GM23338 (cell line): ENCODE measurements around the gene BICDL1. TPM values are rescaled to one million over a fixed set of nuclear protein-coding genes. Genes with fewer than 3 reads are reported as not detected.

ENCODE experiments used
- ATAC-seq: fragments of 200-7000 bp; cut with Tn5 transposase; 3 replicates; pipeline ENCODE4 v1.9.1; 2020
- DNase-seq: peaks from one replicate; pipeline ENCODE4 v3.0.0-alpha.2; 2015; ENCODE audit warnings: low spot score
- H2AFZ ChIP-seq: fragments of 200-600 bp; sonication (generic); 2 replicates; pipeline ENCODE4 v1.8.0; 2016; ENCODE audit warnings: antibody characterized with exemption, mild to moderate bottlenecking, moderate library complexity
- H3F3A ChIP-seq: fragments of 200-600 bp; sonication (generic); replicated peaks from 2 replicates; pipeline ENCODE4 v1.8.0; 2017; ENCODE audit warnings: antibody characterized with exemption, mixed run types, low read depth
- H3K27ac ChIP-seq: fragments of 200-600 bp; sonication (generic); 2 replicates; pipeline ENCODE4 v1.6.1; 2016; ENCODE audit warnings: low read depth
- H3K27me3 ChIP-seq: fragments of 200-600 bp; sonication (generic); 2 replicates; pipeline ENCODE4 v1.8.0; 2016; ENCODE audit warnings: mild to moderate bottlenecking, mixed run types, moderate library complexity; ENCODE audit not compliant: insufficient read depth
- H3K36me3 ChIP-seq: fragments of 200-600 bp; sonication (generic); 2 replicates; pipeline ENCODE4 v1.8.0; 2016; ENCODE audit warnings: mild to moderate bottlenecking; ENCODE audit not compliant: insufficient read depth
- H3K4me1 ChIP-seq: fragments of 200-600 bp; sonication (generic); 2 replicates; pipeline ENCODE4 v1.8.0; 2016; ENCODE audit warnings: mild to moderate bottlenecking, moderate library complexity; ENCODE audit not compliant: insufficient read depth
- H3K4me2 ChIP-seq: fragments of 200-600 bp; sonication (generic); 2 replicates; pipeline ENCODE4 v1.7.1; 2017; ENCODE audit warnings: mixed run types
- H3K4me3 ChIP-seq: fragments of 200-600 bp; sonication (generic); 2 replicates; pipeline ENCODE4 v1.6.1; 2016; ENCODE audit warnings: mixed run types
- H3K79me2 ChIP-seq: fragments of 200-600 bp; sonication (generic); replicated peaks from 2 replicates; pipeline ENCODE4 v1.8.0; 2017; ENCODE audit warnings: mild to moderate bottlenecking; ENCODE audit not compliant: insufficient read depth
- H3K9me2 ChIP-seq: fragments of 200-600 bp; sonication (generic); 2 replicates; pipeline ENCODE4 v1.8.0; 2017; ENCODE audit not compliant: insufficient read depth
- H4K20me1 ChIP-seq: fragments of 200-600 bp; sonication (generic); replicated peaks from 2 replicates; pipeline ENCODE4 v1.8.0; 2017; ENCODE audit warnings: mild to moderate bottlenecking; ENCODE audit not compliant: insufficient read depth
- H3K27ac Mint-ChIP-seq: 2 replicates; pipeline ENCODE4 v1.8.0; 2020; ENCODE audit warnings: inconsistent platforms, mild to moderate bottlenecking, moderate library complexity, mixed read lengths
- H3K27me3 Mint-ChIP-seq: 3 replicates; pipeline ENCODE4 v1.8.0; 2022; ENCODE audit warnings: low read depth, mild to moderate bottlenecking, moderate library complexity, mixed read lengths, inconsistent platforms; ENCODE audit not compliant: insufficient read depth, poor library complexity
- H3K36me3 Mint-ChIP-seq: 3 replicates; pipeline ENCODE4 v1.8.0; 2021; ENCODE audit warnings: low read depth, mild to moderate bottlenecking, inconsistent platforms, moderate library complexity, mixed read lengths
- H3K4me1 Mint-ChIP-seq: 3 replicates; pipeline ENCODE4 v1.8.0; 2020; ENCODE audit warnings: mild to moderate bottlenecking, inconsistent platforms, mixed read lengths
- H3K4me3 Mint-ChIP-seq: 3 replicates; pipeline ENCODE4 v1.8.0; 2021; ENCODE audit warnings: moderate library complexity, mild to moderate bottlenecking, inconsistent platforms, mixed read lengths
- H3K9me3 Mint-ChIP-seq: 3 replicates; pipeline ENCODE4 v1.8.0; 2020; ENCODE audit warnings: moderate library complexity, mild to moderate bottlenecking, inconsistent platforms, mixed read lengths
- CREB1 ChIP-seq: fragments of 250-450 bp; sonication (Bioruptor Pico); IDR thresholded peaks from 2 replicates; pipeline ENCODE4 v1.5.0; 2020; ENCODE audit warnings: low read depth, mild to moderate bottlenecking, moderate library complexity
- EZH2 ChIP-seq: fragments of 200-600 bp; sonication (generic); IDR thresholded peaks from one replicate; pipeline ENCODE4 v1.8.0; 2017; ENCODE audit warnings: antibody characterized with exemption, mild to moderate bottlenecking, low read depth; ENCODE audit not compliant: unreplicated experiment
- EZH2phosphoT487 ChIP-seq: fragments of 200-600 bp; sonication (generic); IDR thresholded peaks from one replicate; pipeline ENCODE4 v1.8.1; 2018; ENCODE audit warnings: antibody characterized with exemption; ENCODE audit not compliant: unreplicated experiment
- JUNB ChIP-seq: IDR thresholded peaks from one replicate; pipeline ENCODE4 v1.6.1; 2016; ENCODE audit warnings: antibody characterized with exemption; ENCODE audit not compliant: unreplicated experiment
- NANOG ChIP-seq: IDR thresholded peaks from 2 replicates; pipeline ENCODE4 v1.6.1; 2016; ENCODE audit warnings: antibody characterized with exemption, borderline replicate concordance
- POLR2AphosphoS5 ChIP-seq: IDR thresholded peaks from 2 replicates; pipeline ENCODE4 v1.6.1; 2016; ENCODE audit warnings: antibody characterized with exemption, low read depth
- REST ChIP-seq: IDR thresholded peaks from one replicate; pipeline ENCODE4 v1.6.1; 2018; ENCODE audit warnings: antibody characterized with exemption; ENCODE audit not compliant: unreplicated experiment
- STAT1 ChIP-seq: IDR thresholded peaks from one replicate; pipeline ENCODE4 v1.6.1; 2016; ENCODE audit warnings: antibody characterized with exemption; ENCODE audit not compliant: unreplicated experiment
- ZNF114 ChIP-seq: fragments of 250-450 bp; sonication (Bioruptor Pico); IDR thresholded peaks from 2 replicates; pipeline ENCODE4 v1.5.0; 2020; ENCODE audit warnings: mild to moderate bottlenecking, moderate library complexity
- ZNF331 ChIP-seq: fragments of 250-450 bp; sonication (Bioruptor Pico); IDR thresholded peaks from 2 replicates; pipeline ENCODE4 v1.5.0; 2020; ENCODE audit warnings: low read depth, mild to moderate bottlenecking, moderate library complexity
- polyA plus RNA-seq: library from polyadenylated mRNA; unstranded; fragments of >200 nt; fragmentation: Nextera tagmentation; extraction: Ambion mirVana; gene quantifications from 2 replicates; pipeline ENCODE4 v1.2.1, GENCODE V29; 2016
- total RNA-seq: library from RNA; depleted of rRNA; stranded (reverse); fragments of >200 nt; shearing (Covaris generic); gene quantifications from 2 replicates; pipeline ENCODE4 v1.2.3, GENCODE V29; 2014
- TF ChIP-seq, protein P1 (sequence below): fragments of 250-450 bp; sonication (Bioruptor Pico); IDR thresholded peaks from 2 replicates; pipeline ENCODE4 v1.5.0; 2020; ENCODE audit warnings: mild to moderate bottlenecking, moderate library complexity
- TF ChIP-seq, protein P2 (sequence below): IDR thresholded peaks from 2 replicates; pipeline ENCODE4 v1.6.1; 2016; ENCODE audit warnings: antibody characterized with exemption
- TF ChIP-seq, protein P3 (sequence below), 2 experiments: fragments of 200-600 bp in 1 of 2; sonication (generic) in 1 of 2; conservative IDR thresholded peaks; 2 replicates each; pipeline versions ENCODE4 v1.5.1 to v1.6.1; 2016 to 2017; ENCODE audit warnings: antibody characterized with exemption in 2 of 2, low read depth in 2 of 2, mild to moderate bottlenecking in 2 of 2, moderate library complexity in 1 of 2

Gene BICDL1
- total and polyA plus RNA-seq, 2 experiments from 2014 or later, result 14.0 to 25.7 TPM

GRCh38 chr12:120137833-120138232, 148.8 kb downstream of the BICDL1 start:
- no peak overlapping the region for H2AFZ ChIP-seq
- no peaks in the 10 kb centered on the region for H3K27me3 ChIP-seq
- Mint-ChIP-seq H3K27me3 (peaks cover 8% of the 10 kb centered on the region), H3K9me3 (no peaks in the 10 kb centered on the region), H3K27ac (no peak overlapping the region), H3K36me3 (peaks cover 99% of the 10 kb centered on the region), H3K4me1 (no peaks in the 10 kb centered on the region), H3K4me3 (no peak overlapping the region)
- H3K4me2 ChIP-seq, result no peak overlapping the region
- no peaks in the 10 kb centered on the region for H3K4me1 ChIP-seq
- no peak overlapping the region for H3K27ac ChIP-seq
- TF ChIP-seq CREB1 (no peak), JUNB (no peak), NANOG (no peak), ZNF331 (no peak), POLR2AphosphoS5 (no peak), REST (no peak), STAT1 (no peak), EZH2phosphoT487 (no peak), EZH2 (no peak), ZNF114 (CRISPR knock-in tag) (no peak)
- TF ChIP-seq, protein P1, sequence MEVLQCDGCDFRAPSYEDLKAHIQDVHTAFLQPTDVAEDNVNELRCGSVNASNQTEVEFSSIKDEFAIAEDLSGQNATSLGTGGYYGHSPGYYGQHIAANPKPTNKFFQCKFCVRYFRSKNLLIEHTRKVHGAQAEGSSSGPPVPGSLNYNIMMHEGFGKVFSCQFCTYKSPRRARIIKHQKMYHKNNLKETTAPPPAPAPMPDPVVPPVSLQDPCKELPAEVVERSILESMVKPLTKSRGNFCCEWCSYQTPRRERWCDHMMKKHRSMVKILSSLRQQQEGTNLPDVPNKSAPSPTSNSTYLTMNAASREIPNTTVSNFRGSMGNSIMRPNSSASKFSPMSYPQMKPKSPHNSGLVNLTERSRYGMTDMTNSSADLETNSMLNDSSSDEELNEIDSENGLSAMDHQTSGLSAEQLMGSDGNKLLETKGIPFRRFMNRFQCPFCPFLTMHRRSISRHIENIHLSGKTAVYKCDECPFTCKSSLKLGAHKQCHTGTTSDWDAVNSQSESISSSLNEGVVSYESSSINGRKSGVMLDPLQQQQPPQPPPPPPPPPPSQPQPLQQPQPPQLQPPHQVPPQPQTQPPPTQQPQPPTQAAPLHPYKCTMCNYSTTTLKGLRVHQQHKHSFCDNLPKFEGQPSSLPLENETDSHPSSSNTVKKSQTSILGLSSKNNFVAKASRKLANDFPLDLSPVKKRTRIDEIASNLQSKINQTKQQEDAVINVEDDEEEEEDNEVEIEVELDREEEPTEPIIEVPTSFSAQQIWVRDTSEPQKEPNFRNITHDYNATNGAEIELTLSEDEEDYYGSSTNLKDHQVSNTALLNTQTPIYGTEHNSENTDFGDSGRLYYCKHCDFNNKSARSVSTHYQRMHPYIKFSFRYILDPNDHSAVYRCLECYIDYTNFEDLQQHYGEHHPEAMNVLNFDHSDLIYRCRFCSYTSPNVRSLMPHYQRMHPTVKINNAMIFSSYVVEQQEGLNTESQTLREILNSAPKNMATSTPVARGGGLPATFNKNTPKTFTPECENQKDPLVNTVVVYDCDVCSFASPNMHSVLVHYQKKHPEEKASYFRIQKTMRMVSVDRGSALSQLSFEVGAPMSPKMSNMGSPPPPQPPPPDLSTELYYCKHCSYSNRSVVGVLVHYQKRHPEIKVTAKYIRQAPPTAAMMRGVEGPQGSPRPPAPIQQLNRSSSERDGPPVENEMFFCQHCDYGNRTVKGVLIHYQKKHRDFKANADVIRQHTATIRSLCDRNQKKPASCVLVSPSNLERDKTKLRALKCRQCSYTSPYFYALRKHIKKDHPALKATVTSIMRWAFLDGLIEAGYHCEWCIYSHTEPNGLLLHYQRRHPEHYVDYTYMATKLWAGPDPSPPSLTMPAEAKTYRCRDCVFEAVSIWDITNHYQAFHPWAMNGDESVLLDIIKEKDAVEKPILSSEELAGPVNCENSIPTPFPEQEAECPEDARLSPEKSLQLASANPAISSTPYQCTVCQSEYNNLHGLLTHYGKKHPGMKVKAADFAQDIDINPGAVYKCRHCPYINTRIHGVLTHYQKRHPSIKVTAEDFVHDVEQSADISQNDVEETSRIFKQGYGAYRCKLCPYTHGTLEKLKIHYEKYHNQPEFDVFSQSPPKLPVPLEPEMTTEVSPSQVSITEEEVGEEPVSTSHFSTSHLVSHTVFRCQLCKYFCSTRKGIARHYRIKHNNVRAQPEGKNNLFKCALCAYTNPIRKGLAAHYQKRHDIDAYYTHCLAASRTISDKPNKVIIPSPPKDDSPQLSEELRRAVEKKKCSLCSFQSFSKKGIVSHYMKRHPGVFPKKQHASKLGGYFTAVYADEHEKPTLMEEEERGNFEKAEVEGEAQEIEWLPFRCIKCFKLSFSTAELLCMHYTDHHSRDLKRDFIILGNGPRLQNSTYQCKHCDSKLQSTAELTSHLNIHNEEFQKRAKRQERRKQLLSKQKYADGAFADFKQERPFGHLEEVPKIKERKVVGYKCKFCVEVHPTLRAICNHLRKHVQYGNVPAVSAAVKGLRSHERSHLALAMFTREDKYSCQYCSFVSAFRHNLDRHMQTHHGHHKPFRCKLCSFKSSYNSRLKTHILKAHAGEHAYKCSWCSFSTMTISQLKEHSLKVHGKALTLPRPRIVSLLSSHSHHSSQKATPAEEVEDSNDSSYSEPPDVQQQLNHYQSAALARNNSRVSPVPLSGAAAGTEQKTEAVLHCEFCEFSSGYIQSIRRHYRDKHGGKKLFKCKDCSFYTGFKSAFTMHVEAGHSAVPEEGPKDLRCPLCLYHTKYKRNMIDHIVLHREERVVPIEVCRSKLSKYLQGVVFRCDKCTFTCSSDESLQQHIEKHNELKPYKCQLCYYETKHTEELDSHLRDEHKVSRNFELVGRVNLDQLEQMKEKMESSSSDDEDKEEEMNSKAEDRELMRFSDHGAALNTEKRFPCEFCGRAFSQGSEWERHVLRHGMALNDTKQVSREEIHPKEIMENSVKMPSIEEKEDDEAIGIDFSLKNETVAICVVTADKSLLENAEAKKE (CRISPR knock-in tag), result no peak
- TF ChIP-seq, protein P2, sequence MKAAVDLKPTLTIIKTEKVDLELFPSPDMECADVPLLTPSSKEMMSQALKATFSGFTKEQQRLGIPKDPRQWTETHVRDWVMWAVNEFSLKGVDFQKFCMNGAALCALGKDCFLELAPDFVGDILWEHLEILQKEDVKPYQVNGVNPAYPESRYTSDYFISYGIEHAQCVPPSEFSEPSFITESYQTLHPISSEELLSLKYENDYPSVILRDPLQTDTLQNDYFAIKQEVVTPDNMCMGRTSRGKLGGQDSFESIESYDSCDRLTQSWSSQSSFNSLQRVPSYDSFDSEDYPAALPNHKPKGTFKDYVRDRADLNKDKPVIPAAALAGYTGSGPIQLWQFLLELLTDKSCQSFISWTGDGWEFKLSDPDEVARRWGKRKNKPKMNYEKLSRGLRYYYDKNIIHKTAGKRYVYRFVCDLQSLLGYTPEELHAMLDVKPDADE, result no peak
- TF ChIP-seq, protein P3, sequence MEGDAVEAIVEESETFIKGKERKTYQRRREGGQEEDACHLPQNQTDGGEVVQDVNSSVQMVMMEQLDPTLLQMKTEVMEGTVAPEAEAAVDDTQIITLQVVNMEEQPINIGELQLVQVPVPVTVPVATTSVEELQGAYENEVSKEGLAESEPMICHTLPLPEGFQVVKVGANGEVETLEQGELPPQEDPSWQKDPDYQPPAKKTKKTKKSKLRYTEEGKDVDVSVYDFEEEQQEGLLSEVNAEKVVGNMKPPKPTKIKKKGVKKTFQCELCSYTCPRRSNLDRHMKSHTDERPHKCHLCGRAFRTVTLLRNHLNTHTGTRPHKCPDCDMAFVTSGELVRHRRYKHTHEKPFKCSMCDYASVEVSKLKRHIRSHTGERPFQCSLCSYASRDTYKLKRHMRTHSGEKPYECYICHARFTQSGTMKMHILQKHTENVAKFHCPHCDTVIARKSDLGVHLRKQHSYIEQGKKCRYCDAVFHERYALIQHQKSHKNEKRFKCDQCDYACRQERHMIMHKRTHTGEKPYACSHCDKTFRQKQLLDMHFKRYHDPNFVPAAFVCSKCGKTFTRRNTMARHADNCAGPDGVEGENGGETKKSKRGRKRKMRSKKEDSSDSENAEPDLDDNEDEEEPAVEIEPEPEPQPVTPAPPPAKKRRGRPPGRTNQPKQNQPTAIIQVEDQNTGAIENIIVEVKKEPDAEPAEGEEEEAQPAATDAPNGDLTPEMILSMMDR (conservative IDR thresholded peaks at IDR 0.05; ENCODE audit: low read depth in 2 of 2), result no peak
- no peaks in the 10 kb centered on the region for H3K9me2 ChIP-seq
- H3K36me3 ChIP-seq, result peaks cover 81% of the 10 kb centered on the region
- ATAC-seq (no peak), DNase-seq (no peak)
- peaks cover 2% of the 10 kb centered on the region; the same call in 1 of the 2 replicates for H4K20me1 ChIP-seq
- H3K4me3 ChIP-seq, result no peak overlapping the region
- H3F3A ChIP-seq, result 0 out of 2 replicates have a peak, but pooled peaks cover 5% of the 10 kb centered on the region
- no peaks in the 10 kb centered on the region for H3K79me2 ChIP-seq
